HepG2 (cell line): ENCODE results near the gene GMPPB. TPM values are rescaled to one million over a fixed set of nuclear protein-coding genes. Genes with fewer than 3 reads are reported as not detected.
A peak's percentile ranks its signal among the peaks of the same experiment; 100 is the strongest.

Experiments
- AGO2 ChIP-seq: fragments of 200-400 bp; formaldehyde crosslinking; optimal IDR thresholded peaks from 2 replicates; pipeline ENCODE3; 2017; ENCODE audit warnings: mild to moderate bottlenecking, low read depth, low read length, moderate library complexity
- AKAP8 ChIP-seq: sonication (generic); formaldehyde crosslinking; IDR thresholded peaks from 2 replicates; pipeline ENCODE4 v1.5.1; 2020; ENCODE audit warnings: mild to moderate bottlenecking, missing genetic modification reagents
- CENPBD1 ChIP-seq: sonication (generic); formaldehyde crosslinking; IDR thresholded peaks from 2 replicates; pipeline ENCODE4 v1.8.0; 2022; ENCODE audit warnings: missing genetic modification reagents, low read depth, mild to moderate bottlenecking, borderline replicate concordance
- DNMT3B ChIP-seq: conservative IDR thresholded peaks from 2 replicates; pipeline ENCODE4 v1.6.1; 2016; ENCODE audit warnings: missing biosample characterization, control low read depth
- HNF1B ChIP-seq: sonication (generic); formaldehyde crosslinking; IDR thresholded peaks from 2 replicates; pipeline ENCODE4 v1.5.1; 2020; ENCODE audit warnings: mild to moderate bottlenecking, moderate library complexity, missing genetic modification reagents
- HNRNPLL ChIP-seq: fragments of 200-400 bp; formaldehyde crosslinking; IDR thresholded peaks from 2 replicates; pipeline ENCODE4 v1.6.1; 2017; ENCODE audit warnings: mild to moderate bottlenecking, low read depth, low read length; ENCODE audit not compliant: poor library complexity, severe bottlenecking
- HOXA5 ChIP-seq: sonication (generic); formaldehyde crosslinking; IDR thresholded peaks from 2 replicates; pipeline ENCODE4 v1.4.0; 2020; ENCODE audit warnings: missing genetic modification reagents
- KAT2B ChIP-seq: fragments of 150-350 bp; IDR thresholded peaks from 2 replicates; pipeline ENCODE4 v1.6.1; 2014; ENCODE audit warnings: low read depth, low read length, borderline replicate concordance
- MIER2 ChIP-seq: IDR thresholded peaks from 2 replicates; pipeline ENCODE4 v1.6.1; 2016; ENCODE audit warnings: missing biosample characterization, missing genetic modification reagents
- NR1H2 ChIP-seq: sonication (generic); formaldehyde crosslinking; IDR thresholded peaks from 2 replicates; pipeline ENCODE4 v1.8.1; 2022; ENCODE audit warnings: low read depth, missing genetic modification reagents, borderline replicate concordance
- SAP130 ChIP-seq: IDR thresholded peaks from 2 replicates; pipeline ENCODE4 v1.6.1; 2016; ENCODE audit warnings: low read depth
- SMYD3 ChIP-seq: sonication (generic); formaldehyde crosslinking; IDR thresholded peaks from 2 replicates; pipeline ENCODE4 v1.8.1; 2023; ENCODE audit warnings: mild to moderate bottlenecking, missing genetic modification reagents
- TCF7L2 ChIP-seq: IDR thresholded peaks from 2 replicates; pipeline ENCODE4 v1.6.1; 2011; ENCODE audit warnings: mild to moderate bottlenecking, low read depth, low read length, moderate library complexity
- TOPORS ChIP-seq: sonication (generic); formaldehyde crosslinking; IDR thresholded peaks from 2 replicates; pipeline ENCODE4 v1.8.0; 2023; ENCODE audit warnings: mild to moderate bottlenecking, missing genetic modification reagents
- U2AF1 ChIP-seq: fragments of 200-400 bp; formaldehyde crosslinking; optimal IDR thresholded peaks from 2 replicates; pipeline ENCODE3; 2017; ENCODE audit warnings: mild to moderate bottlenecking, low read depth, low read length
- ZNF160 ChIP-seq: sonication (generic); formaldehyde crosslinking; IDR thresholded peaks from 2 replicates; pipeline ENCODE4 v1.8.0; 2022; ENCODE audit warnings: mild to moderate bottlenecking, inconsistent platforms, missing genetic modification reagents
- ZNF337 ChIP-seq: sonication (generic); formaldehyde crosslinking; IDR thresholded peaks from 2 replicates; pipeline ENCODE4 v1.5.1; 2020; ENCODE audit warnings: missing genetic modification reagents, low read depth, mild to moderate bottlenecking, borderline replicate concordance
- ZNF547 ChIP-seq: sonication (generic); formaldehyde crosslinking; IDR thresholded peaks from 2 replicates; pipeline ENCODE4 v1.5.1; 2020; ENCODE audit warnings: mild to moderate bottlenecking, missing genetic modification reagents
- ZSCAN12 ChIP-seq: sonication (generic); formaldehyde crosslinking; IDR thresholded peaks from 2 replicates; pipeline ENCODE4 v1.9.0; 2021; ENCODE audit warnings: mild to moderate bottlenecking, missing genetic modification reagents
- polyA plus RNA-seq, 8 experiments: library from polyadenylated mRNA; depleted of rRNA in 3 of 8; stranded (reverse) in 7 of 8; unstranded in 1 of 8; fragments of >200 nt; fragmentation: Illumina TruSeq in 4 of 8; extraction: Trizol in 4 of 8; gene quantifications; 2 replicates each; pipeline versions ENCODE4 v1.2.1 to v1.2.3, GENCODE V29; 2011 to 2016; ENCODE audit warnings: low read depth in 4 of 8, missing spikeins in 1 of 8, mixed read lengths in 1 of 8; ENCODE audit not compliant: insufficient read depth in 1 of 8
- total RNA-seq, 5 experiments: library from RNA; depleted of rRNA; stranded (reverse); fragments of >200 nt; fragmentation: Illumina TruSeq; extraction: Trizol; gene quantifications; 2 replicates each; pipeline ENCODE4 v1.2.3, GENCODE V29; 2016; ENCODE audit warnings: low read depth in 1 of 5
- TF ChIP-seq, protein P1 (sequence below): sonication (generic); formaldehyde crosslinking; IDR thresholded peaks from 2 replicates; pipeline ENCODE4 v1.9.0; 2021; ENCODE audit warnings: missing genetic modification reagents, borderline replicate concordance
- TF ChIP-seq, protein P2 (sequence below): sonication (generic); formaldehyde crosslinking; IDR thresholded peaks from 2 replicates; pipeline ENCODE4 v1.4.0; 2020; ENCODE audit warnings: missing genetic modification reagents
- TF ChIP-seq, protein P3 (sequence below): sonication (generic); formaldehyde crosslinking; IDR thresholded peaks from 2 replicates; pipeline ENCODE4 v1.5.1; 2020; ENCODE audit warnings: missing genetic modification reagents, mild to moderate bottlenecking, borderline replicate concordance

The GMPPB gene
- total and polyA plus RNA-seq, 2 of the 13 experiments (the other 11 are each of a cell fraction or from before 2014, with no cell fraction given), result 6.5 to 23.1 TPM

GRCh38 chr3:49673121-49673714 lies 50.5 kb downstream of the GMPPB start (continued):
- no peak; the same call in 1 of the 2 replicates for TF ChIP-seq CENPBD1
- TF ChIP-seq MIER2, result no peak
- TF ChIP-seq AGO2, result peak; percentile 82
- TF ChIP-seq NR1H2, result no peak
- no peak for TF ChIP-seq HNRNPLL
- no peak for TF ChIP-seq SMYD3 (CRISPR knock-in tag)
- TF ChIP-seq AKAP8 (CRISPR knock-in tag), result no peak; the same call in 1 of the 2 replicates
- TF ChIP-seq SAP130 (CRISPR knock-in tag), result no peak
- TF ChIP-seq, protein P1, sequence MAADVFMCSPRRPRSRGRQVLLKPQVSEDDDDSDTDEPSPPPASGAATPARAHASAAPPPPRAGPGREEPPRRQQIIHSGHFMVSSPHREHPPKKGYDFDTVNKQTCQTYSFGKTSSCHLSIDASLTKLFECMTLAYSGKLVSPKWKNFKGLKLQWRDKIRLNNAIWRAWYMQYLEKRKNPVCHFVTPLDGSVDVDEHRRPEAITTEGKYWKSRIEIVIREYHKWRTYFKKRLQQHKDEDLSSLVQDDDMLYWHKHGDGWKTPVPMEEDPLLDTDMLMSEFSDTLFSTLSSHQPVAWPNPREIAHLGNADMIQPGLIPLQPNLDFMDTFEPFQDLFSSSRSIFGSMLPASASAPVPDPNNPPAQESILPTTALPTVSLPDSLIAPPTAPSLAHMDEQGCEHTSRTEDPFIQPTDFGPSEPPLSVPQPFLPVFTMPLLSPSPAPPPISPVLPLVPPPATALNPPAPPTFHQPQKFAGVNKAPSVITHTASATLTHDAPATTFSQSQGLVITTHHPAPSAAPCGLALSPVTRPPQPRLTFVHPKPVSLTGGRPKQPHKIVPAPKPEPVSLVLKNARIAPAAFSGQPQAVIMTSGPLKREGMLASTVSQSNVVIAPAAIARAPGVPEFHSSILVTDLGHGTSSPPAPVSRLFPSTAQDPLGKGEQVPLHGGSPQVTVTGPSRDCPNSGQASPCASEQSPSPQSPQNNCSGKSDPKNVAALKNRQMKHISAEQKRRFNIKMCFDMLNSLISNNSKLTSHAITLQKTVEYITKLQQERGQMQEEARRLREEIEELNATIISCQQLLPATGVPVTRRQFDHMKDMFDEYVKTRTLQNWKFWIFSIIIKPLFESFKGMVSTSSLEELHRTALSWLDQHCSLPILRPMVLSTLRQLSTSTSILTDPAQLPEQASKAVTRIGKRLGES, result no peak
- 0 out of 2 replicates have a peak, but pooled peaks have one; percentile 23 for TF ChIP-seq ZNF160
- no peak for TF ChIP-seq DNMT3B (CRISPR knock-in tag)
- no peak for TF ChIP-seq HNF1B (CRISPR knock-in tag)
- no peak for TF ChIP-seq ZSCAN12 (CRISPR knock-in tag)
- TF ChIP-seq KAT2B, result no peak
- TF ChIP-seq ZNF337, result no peak
- TF ChIP-seq U2AF1, result peak; percentile 30
- TF ChIP-seq TCF7L2, result no peak
- 0 out of 2 replicates have a peak, but pooled peaks have one; percentile 37 for TF ChIP-seq ZNF547 (CRISPR knock-in tag)
- no peak for TF ChIP-seq TOPORS (CRISPR knock-in tag)
- peak; percentile 75 for TF ChIP-seq HOXA5 (CRISPR knock-in tag)
- TF ChIP-seq, protein P2, sequence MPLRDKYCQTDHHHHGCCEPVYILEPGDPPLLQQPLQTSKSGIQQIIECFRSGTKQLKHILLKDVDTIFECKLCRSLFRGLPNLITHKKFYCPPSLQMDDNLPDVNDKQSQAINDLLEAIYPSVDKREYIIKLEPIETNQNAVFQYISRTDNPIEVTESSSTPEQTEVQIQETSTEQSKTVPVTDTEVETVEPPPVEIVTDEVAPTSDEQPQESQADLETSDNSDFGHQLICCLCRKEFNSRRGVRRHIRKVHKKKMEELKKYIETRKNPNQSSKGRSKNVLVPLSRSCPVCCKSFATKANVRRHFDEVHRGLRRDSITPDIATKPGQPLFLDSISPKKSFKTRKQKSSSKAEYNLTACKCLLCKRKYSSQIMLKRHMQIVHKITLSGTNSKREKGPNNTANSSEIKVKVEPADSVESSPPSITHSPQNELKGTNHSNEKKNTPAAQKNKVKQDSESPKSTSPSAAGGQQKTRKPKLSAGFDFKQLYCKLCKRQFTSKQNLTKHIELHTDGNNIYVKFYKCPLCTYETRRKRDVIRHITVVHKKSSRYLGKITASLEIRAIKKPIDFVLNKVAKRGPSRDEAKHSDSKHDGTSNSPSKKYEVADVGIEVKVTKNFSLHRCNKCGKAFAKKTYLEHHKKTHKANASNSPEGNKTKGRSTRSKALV (CRISPR knock-in tag), result no peak
- TF ChIP-seq, protein P3, sequence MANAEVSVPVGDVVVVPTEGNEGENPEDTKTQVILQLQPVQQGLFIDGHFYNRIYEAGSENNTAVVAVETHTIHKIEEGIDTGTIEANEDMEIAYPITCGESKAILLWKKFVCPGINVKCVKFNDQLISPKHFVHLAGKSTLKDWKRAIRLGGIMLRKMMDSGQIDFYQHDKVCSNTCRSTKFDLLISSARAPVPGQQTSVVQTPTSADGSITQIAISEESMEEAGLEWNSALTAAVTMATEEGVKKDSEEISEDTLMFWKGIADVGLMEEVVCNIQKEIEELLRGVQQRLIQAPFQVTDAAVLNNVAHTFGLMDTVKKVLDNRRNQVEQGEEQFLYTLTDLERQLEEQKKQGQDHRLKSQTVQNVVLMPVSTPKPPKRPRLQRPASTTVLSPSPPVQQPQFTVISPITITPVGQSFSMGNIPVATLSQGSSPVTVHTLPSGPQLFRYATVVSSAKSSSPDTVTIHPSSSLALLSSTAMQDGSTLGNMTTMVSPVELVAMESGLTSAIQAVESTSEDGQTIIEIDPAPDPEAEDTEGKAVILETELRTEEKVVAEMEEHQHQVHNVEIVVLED (CRISPR knock-in tag), result no peak
